ENCODE measurements around the gene USP11.

DNA sequence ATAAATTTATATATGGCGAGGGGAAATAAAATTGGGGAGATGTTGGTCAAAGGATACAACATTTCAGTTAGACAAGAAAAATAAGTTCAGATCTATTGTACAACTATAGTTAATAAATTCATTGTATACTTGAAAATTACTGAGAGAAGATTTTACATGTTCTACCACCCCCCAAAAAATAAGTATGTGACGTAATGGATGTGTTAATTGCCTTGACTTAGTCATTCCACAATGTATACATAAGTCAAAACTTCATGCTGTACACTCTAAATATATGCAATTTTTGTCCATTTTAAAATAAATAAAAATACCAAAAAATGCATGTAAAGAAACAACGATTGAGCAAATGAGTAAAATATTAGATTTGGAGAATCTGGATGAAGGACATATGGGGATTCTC is 1.8 kb downstream of the USP11 start:
- no peak for TF ChIP-seq POLR2AphosphoS5 (IDR thresholded peaks at IDR 0.05; ENCODE audit: low read depth)
- TF ChIP-seq, protein P1, sequence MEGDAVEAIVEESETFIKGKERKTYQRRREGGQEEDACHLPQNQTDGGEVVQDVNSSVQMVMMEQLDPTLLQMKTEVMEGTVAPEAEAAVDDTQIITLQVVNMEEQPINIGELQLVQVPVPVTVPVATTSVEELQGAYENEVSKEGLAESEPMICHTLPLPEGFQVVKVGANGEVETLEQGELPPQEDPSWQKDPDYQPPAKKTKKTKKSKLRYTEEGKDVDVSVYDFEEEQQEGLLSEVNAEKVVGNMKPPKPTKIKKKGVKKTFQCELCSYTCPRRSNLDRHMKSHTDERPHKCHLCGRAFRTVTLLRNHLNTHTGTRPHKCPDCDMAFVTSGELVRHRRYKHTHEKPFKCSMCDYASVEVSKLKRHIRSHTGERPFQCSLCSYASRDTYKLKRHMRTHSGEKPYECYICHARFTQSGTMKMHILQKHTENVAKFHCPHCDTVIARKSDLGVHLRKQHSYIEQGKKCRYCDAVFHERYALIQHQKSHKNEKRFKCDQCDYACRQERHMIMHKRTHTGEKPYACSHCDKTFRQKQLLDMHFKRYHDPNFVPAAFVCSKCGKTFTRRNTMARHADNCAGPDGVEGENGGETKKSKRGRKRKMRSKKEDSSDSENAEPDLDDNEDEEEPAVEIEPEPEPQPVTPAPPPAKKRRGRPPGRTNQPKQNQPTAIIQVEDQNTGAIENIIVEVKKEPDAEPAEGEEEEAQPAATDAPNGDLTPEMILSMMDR (conservative IDR thresholded peaks at IDR 0.05; ENCODE audit: low read depth in 2 of 2): no peak
- TF ChIP-seq EZH2 (IDR thresholded peaks at IDR 0.05; ENCODE audit: low read depth, unreplicated experiment): no peak
- TF ChIP-seq JUNB (IDR thresholded peaks at IDR 0.05; ENCODE audit: unreplicated experiment): no peak
- TF ChIP-seq ZNF331 (CRISPR knock-in tag; IDR thresholded peaks at IDR 0.05; ENCODE audit: low read depth): no peak
- TF ChIP-seq, protein P2, sequence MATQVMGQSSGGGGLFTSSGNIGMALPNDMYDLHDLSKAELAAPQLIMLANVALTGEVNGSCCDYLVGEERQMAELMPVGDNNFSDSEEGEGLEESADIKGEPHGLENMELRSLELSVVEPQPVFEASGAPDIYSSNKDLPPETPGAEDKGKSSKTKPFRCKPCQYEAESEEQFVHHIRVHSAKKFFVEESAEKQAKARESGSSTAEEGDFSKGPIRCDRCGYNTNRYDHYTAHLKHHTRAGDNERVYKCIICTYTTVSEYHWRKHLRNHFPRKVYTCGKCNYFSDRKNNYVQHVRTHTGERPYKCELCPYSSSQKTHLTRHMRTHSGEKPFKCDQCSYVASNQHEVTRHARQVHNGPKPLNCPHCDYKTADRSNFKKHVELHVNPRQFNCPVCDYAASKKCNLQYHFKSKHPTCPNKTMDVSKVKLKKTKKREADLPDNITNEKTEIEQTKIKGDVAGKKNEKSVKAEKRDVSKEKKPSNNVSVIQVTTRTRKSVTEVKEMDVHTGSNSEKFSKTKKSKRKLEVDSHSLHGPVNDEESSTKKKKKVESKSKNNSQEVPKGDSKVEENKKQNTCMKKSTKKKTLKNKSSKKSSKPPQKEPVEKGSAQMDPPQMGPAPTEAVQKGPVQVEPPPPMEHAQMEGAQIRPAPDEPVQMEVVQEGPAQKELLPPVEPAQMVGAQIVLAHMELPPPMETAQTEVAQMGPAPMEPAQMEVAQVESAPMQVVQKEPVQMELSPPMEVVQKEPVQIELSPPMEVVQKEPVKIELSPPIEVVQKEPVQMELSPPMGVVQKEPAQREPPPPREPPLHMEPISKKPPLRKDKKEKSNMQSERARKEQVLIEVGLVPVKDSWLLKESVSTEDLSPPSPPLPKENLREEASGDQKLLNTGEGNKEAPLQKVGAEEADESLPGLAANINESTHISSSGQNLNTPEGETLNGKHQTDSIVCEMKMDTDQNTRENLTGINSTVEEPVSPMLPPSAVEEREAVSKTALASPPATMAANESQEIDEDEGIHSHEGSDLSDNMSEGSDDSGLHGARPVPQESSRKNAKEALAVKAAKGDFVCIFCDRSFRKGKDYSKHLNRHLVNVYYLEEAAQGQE (IDR thresholded peaks at IDR 0.05; ENCODE audit: unreplicated experiment): no peak
- TF ChIP-seq EZH2phosphoT487 (IDR thresholded peaks at IDR 0.05; ENCODE audit: unreplicated experiment): no peak
- no peak for TF ChIP-seq CREB1 (CRISPR knock-in tag; IDR thresholded peaks at IDR 0.05; ENCODE audit: low read depth)
